Fibroblast of mammary gland (primary cell): ENCODE measurements around the gene EXOC6.
A peak's percentile ranks its signal among the peaks of the same experiment; 100 is the strongest.

Experiments
- DNase-seq: peaks from one replicate; pipeline ENCODE4 v3.0.0-alpha.2; 2010; ENCODE audit warnings: low read depth
- H3K4me3 ChIP-seq: 2 replicates; pipeline ENCODE4 v1.5.1; 2011; ENCODE audit warnings: low read depth, mild to moderate bottlenecking, low read length, moderate library complexity; ENCODE audit not compliant: control insufficient read depth
- TF ChIP-seq, protein P1 (sequence below): conservative IDR thresholded peaks from 2 replicates; pipeline ENCODE4 v1.5.1; 2011; ENCODE audit warnings: low read depth, low read length, inconsistent platforms; ENCODE audit not compliant: control insufficient read depth, insufficient read depth

Gene EXOC6

DNA sequence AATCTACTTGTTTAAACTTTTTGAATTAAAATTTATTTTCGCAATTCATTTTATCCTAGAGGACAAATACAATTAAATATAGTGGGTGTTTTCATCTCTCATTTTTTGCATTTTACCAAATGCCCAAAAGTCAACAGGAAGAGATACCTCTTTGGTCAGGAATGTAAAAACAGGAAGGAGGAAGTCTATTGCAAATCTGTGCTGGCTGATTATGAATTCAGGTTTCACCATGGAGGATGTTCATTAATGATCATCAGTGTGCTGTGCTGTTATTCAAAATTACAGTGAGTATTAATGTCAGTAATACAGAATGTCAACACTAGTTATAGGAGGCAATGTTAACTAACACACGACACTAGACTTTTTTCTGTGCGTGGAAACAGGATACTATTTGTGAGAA lies 24.7 kb downstream of the EXOC6 start:
- DNase-seq, result no peak
- H3K4me3 ChIP-seq, result no peak overlapping the region
- TF ChIP-seq, protein P1, sequence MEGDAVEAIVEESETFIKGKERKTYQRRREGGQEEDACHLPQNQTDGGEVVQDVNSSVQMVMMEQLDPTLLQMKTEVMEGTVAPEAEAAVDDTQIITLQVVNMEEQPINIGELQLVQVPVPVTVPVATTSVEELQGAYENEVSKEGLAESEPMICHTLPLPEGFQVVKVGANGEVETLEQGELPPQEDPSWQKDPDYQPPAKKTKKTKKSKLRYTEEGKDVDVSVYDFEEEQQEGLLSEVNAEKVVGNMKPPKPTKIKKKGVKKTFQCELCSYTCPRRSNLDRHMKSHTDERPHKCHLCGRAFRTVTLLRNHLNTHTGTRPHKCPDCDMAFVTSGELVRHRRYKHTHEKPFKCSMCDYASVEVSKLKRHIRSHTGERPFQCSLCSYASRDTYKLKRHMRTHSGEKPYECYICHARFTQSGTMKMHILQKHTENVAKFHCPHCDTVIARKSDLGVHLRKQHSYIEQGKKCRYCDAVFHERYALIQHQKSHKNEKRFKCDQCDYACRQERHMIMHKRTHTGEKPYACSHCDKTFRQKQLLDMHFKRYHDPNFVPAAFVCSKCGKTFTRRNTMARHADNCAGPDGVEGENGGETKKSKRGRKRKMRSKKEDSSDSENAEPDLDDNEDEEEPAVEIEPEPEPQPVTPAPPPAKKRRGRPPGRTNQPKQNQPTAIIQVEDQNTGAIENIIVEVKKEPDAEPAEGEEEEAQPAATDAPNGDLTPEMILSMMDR, result no peak

DNA sequence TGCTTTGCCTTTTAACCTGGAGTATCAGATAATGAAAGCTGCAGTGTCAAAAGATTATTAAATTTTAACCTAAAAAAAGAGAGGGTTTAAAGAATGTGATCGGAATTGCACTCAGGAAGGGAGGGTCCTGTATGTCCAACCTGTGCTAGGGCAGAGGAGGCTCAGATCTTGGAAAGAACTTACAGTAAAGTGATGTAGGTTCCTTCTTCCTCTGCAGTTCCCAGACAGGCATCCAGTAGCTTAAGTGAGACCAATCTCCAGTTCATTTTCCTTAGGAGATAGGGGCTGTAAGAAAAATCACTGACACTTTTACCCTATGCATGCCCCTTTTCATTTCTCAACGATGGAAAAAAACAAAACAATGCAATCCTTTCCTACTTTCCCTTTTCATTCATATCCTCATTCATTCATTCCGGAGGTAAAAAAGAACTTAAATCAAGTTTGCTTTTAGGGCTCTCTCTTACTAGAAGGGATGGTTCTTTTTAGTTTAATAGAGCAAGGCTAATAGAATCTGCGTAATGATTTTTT lies 28.3 kb downstream of the EXOC6 start:
- DNase-seq, result no peak
- no peak overlapping the region for H3K4me3 ChIP-seq
- TF ChIP-seq, protein P1, result no peak

DNA sequence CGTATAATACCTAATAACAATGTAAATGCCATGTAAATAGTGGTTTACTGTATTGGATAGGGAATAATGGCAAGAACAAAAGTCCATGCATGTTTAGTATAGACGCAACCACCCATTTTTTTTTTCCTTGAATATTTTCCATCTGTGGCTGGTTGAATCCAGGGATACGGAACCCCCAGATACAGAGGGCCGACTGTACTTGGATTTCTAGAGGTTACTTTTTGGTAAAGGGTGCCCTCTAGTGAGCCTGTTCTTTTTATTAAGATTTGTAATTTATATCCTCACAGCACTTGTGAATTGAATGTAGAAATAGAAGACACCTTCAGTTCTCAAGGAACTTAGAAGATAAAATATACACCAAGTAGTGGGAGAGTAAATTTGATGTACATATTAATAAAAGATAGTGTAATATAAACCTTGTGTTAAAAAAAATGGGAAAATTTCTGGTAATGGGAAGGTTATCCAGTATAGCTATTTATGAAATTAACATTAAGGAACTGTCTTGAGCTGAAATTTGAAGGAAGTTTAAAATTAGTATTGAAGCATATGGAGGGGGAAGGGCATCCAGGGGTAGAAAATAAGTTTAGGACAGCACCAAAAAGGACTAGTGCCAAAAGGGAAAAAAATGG lies 32.0 kb downstream of the EXOC6 start:
- peak; percentile 60 for DNase-seq
- TF ChIP-seq, protein P1, result peak; percentile 48
- H3K4me3 ChIP-seq, result no peak overlapping the region

DNA sequence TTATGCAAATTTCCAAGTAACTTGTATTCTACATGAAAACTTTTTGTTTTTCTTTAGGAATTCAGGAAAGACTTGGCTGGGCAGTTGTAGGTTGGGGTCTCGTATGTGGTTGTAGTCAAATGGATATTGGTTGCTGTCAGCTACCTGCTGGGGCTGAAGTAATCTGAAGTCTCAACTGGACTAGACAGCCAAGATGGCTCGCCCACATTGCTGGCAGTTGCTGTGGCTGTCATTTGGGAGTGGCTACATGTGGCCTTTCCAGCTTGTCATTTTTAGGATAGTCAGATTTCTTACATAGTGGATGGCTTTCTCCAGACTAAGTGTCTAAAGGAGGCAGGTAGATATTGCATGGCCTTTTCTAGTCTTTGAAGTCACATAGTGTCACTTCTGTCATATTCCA lies 32.6 kb downstream of the EXOC6 start:
- no peak overlapping the region for H3K4me3 ChIP-seq
- TF ChIP-seq, protein P1, result no peak
- DNase-seq, result no peak

DNA sequence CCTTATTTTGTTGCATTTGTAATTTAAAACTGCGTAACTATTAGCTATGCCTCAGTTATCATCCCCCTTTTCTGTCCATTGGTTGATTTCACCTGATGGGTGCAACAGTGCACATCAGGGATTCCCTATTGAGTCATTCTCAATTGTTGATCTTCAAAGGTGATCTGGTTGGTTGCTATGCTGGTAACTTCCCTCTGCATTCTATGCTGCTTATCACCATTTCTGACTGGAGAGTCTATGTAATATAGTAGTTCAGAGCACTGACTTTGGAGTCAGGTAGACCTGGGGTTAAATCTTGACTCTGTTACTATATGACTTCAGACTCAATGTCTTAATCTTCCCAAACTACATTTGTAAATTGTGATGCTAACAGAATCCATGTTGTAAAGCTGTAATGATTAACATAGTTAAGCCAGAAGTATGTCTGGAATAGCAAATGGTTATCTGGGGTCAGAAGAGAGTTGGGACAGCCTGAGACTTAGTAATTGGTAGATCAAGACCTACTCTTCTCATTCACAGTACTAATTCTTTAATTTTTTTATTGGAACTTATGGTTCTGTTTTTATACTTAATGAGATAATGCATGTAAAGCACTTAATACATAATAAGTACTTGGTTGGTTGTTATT lies 38.1 kb downstream of the EXOC6 start:
- TF ChIP-seq, protein P1, result no peak
- no peak overlapping the region for H3K4me3 ChIP-seq
- no peak for DNase-seq

DNA sequence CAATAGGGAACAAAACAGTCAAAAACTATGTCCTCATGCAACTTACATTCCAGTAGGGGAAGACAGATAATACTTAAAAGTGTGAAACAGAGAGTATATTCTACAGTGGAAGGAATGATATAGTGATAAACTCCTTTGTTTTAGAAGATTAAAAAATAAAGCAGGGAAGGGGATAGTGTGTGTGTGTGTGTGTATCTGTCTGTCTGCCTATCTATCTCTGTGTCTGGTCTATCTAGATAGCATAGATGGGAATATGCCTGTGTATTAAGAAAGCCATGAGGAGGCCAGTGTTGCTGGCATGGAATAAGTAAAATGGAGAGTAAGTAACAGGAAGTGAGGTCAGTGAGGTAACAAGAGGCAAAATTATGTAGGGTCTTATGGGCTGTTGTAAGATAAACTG lies 42.2 kb downstream of the EXOC6 start:
- DNase-seq, result no peak
- TF ChIP-seq, protein P1, result no peak
- H3K4me3 ChIP-seq, result no peak overlapping the region
